H1 (cell line): ENCODE results near the gene EGFLAM.

ENCODE experiments used
- KDM5A ChIP-seq: fragments of 200-600 bp; IDR thresholded peaks from 2 replicates; pipeline ENCODE4 v1.7.1; 2012; ENCODE audit warnings: mild to moderate bottlenecking, low read length, inconsistent platforms, mixed read lengths
- TF ChIP-seq, protein P1 (sequence below), 3 experiments: IDR thresholded peaks; 1 replicate in 2 of 3; 2 replicates in 1 of 3; pipeline versions ENCODE4 v1.5.1 to v1.6.1; 2011; ENCODE audit warnings: low read length in 3 of 3, mild to moderate bottlenecking in 3 of 3, inconsistent platforms in 2 of 3, low read depth in 1 of 3, moderate library complexity in 1 of 3; ENCODE audit not compliant: insufficient read depth in 1 of 3; ENCODE audit errors: control extremely low read depth in 1 of 3
- TF ChIP-seq, protein P2 (sequence below): IDR thresholded peaks from 2 replicates; pipeline ENCODE4 v1.6.1; 2012; ENCODE audit warnings: inconsistent platforms

DNA sequence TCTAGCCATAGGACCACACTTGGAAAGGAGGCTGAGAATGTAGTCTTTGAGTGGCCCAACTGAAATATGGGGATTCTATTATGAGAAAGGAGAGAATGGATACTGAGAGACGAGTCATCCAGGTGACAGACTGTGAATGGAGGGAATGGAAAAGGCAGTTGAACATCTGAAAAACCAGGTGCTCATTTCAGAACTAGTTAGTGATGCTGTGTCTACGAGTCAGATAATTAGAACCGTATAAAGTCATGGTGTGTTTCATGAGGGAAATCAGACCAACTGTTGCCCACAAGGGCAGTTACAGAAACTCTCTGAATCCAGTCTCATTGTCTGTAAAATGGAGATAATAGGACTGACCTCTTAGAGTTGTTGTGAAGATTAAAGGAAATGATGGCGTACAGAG, 86.5 kb downstream of the EGFLAM start:
- TF ChIP-seq, protein P1, sequence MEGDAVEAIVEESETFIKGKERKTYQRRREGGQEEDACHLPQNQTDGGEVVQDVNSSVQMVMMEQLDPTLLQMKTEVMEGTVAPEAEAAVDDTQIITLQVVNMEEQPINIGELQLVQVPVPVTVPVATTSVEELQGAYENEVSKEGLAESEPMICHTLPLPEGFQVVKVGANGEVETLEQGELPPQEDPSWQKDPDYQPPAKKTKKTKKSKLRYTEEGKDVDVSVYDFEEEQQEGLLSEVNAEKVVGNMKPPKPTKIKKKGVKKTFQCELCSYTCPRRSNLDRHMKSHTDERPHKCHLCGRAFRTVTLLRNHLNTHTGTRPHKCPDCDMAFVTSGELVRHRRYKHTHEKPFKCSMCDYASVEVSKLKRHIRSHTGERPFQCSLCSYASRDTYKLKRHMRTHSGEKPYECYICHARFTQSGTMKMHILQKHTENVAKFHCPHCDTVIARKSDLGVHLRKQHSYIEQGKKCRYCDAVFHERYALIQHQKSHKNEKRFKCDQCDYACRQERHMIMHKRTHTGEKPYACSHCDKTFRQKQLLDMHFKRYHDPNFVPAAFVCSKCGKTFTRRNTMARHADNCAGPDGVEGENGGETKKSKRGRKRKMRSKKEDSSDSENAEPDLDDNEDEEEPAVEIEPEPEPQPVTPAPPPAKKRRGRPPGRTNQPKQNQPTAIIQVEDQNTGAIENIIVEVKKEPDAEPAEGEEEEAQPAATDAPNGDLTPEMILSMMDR (IDR thresholded peaks at IDR 0.05; ENCODE audit: control extremely low read depth in 1 of 3, insufficient read depth in 1 of 3, low read depth in 1 of 3, low read length in 3 of 3), result no peak
- no peak for TF ChIP-seq KDM5A
- TF ChIP-seq, protein P2, sequence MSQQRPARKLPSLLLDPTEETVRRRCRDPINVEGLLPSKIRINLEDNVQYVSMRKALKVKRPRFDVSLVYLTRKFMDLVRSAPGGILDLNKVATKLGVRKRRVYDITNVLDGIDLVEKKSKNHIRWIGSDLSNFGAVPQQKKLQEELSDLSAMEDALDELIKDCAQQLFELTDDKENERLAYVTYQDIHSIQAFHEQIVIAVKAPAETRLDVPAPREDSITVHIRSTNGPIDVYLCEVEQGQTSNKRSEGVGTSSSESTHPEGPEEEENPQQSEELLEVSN, result no peak
